NT2/D1 (cell line): Measurements from ENCODE around the gene PDCD7.

Experiments used
- DNase-seq: peaks from one replicate; pipeline ENCODE4 v3.0.0-alpha.2; 2011; ENCODE audit warnings: low read depth, low spot score
- H3K27me3 ChIP-seq: 2 replicates; pipeline ENCODE4 v1.6.0; 2011; ENCODE audit warnings: mild to moderate bottlenecking; ENCODE audit not compliant: insufficient read length, insufficient read depth
- H3K36me3 ChIP-seq: 2 replicates; pipeline ENCODE4 v1.6.1; 2011; ENCODE audit warnings: mild to moderate bottlenecking, low read length, mixed read lengths; ENCODE audit not compliant: insufficient read depth, insufficient read length
- H3K4me1 ChIP-seq: 2 replicates; pipeline ENCODE4 v1.5.1; 2011; ENCODE audit not compliant: insufficient read depth, insufficient read length
- H3K4me3 ChIP-seq: 2 replicates; pipeline ENCODE4 v1.5.1; 2011; ENCODE audit warnings: low read depth; ENCODE audit not compliant: insufficient read length
- H3K9ac ChIP-seq: 2 replicates; pipeline ENCODE4 v1.6.0; 2011; ENCODE audit warnings: low read depth; ENCODE audit not compliant: insufficient read length
- H3K9me3 ChIP-seq: 2 replicates; pipeline ENCODE4 v1.5.1; 2011; ENCODE audit warnings: mild to moderate bottlenecking, low read length; ENCODE audit not compliant: insufficient read depth
- SUZ12 ChIP-seq: IDR thresholded peaks from 2 replicates; pipeline ENCODE4 v1.6.1; 2011; ENCODE audit not compliant: insufficient read length, insufficient read depth; ENCODE audit errors: extremely low read depth
- YY1 ChIP-seq: IDR thresholded peaks from 2 replicates; pipeline ENCODE4 v1.6.1; 2011; ENCODE audit not compliant: insufficient read length, insufficient read depth
- ZNF274 ChIP-seq: IDR thresholded peaks from 2 replicates; pipeline ENCODE4 v1.6.1; 2011; ENCODE audit warnings: mild to moderate bottlenecking, low read depth, low read length

Gene PDCD7

DNA sequence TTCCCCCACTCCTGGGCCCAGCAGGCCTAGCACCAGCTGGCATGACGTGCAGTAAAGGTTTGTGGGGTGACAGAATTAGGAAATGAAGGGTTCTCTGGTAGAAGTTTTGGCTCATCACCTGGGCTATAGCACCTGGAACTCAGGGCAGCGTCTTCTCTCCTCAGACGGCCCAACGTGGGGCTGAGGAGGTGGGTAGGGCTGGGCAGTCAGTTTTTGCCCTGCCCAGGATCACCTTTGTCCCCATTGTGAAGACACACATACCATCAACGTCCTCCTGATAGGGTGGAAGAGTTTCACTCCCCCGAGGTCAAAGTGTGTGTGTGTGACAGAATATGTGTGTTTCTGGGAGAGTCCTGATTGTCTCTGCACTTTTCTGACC lies 45.0 kb downstream of the PDCD7 start:
- H3K4me3 ChIP-seq = no peak overlapping the region
- no peak overlapping the region for H3K9ac ChIP-seq
- DNase-seq = no peak
- H3K36me3 ChIP-seq = no peaks in the 10 kb centered on the region
- no peaks in the 10 kb centered on the region for H3K9me3 ChIP-seq
- H3K4me1 ChIP-seq = peaks cover 38% of the 10 kb centered on the region
- H3K27me3 ChIP-seq = no peaks in the 10 kb centered on the region
- TF ChIP-seq YY1 (no peak), ZNF274 (no peak), SUZ12 (no peak)

DNA sequence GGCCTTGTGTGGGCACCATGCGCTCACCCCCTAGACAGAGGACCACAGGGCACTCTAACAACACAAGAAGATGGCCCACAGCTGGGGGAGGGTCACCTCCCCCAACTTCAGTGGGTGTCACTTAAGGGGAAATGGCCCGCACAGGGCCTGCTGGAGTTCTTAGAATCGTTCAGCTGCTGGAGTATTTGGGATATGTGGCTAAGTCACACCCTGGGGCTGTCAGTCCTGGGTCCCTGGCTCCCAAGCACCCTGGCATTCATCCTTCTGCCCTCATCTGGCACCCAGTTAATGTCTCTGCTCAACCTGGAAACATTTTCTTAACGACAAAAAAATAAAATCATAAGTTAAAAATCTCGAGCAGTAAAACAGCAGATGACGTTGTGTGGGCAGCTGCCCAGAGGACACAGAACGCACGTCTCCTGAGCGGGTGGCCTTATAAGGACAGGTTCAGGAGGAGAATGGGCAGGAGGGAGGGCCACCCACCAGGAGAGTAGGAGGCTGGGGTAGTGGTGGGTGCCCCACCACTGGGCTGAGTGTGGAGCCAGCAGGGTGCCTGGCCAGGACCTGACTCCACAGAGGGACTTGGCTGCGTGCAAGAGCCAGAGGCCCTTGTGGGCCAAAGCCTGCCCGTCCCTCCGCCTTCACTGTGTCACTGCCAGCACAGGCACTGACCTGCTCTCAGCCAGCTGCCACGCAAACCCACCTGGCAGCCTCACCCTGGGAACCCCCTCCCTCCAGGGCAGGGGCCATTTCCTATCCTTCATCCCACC lies 45.5 kb downstream of the PDCD7 start:
- H3K9me3 ChIP-seq = no peaks in the 10 kb centered on the region
- DNase-seq = no peak
- peak overlapping the region; percentile 22 for H3K9ac ChIP-seq
- no peak overlapping the region for H3K4me3 ChIP-seq
- peaks cover 41% of the 10 kb centered on the region for H3K4me1 ChIP-seq
- TF ChIP-seq SUZ12 = no peak
- no peak for TF ChIP-seq ZNF274
- no peak for TF ChIP-seq YY1
- no peaks in the 10 kb centered on the region for H3K36me3 ChIP-seq
- no peaks in the 10 kb centered on the region for H3K27me3 ChIP-seq

DNA sequence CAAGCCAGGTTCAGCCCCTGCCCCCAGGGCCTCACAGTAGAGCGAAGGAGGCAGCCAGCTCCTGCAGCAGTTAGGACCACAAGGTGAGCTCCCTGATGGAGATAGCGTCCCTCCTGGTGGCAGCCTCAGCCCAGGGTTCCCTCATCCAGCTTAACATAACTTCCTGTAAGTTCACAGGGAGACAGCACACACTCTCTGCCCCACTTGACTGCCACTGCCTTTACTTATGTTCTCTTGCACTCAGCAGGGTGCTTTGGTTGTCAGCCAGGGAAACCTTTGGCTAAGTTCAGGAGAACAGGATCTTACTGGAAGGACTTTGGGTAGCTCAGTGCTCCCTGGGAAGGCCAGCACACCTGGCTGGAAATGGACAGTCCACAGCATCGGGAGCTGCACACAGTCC lies 46.2 kb downstream of the PDCD7 start:
- Histone ChIP-seq H3K9ac (peak overlapping the region; percentile 22), H3K4me1 (peaks cover 45% of the 10 kb centered on the region), H3K36me3 (no peaks in the 10 kb centered on the region), H3K4me3 (no peak overlapping the region), H3K9me3 (no peaks in the 10 kb centered on the region), H3K27me3 (no peaks in the 10 kb centered on the region)
- no peak for DNase-seq
- TF ChIP-seq ZNF274 (no peak), SUZ12 (no peak), YY1 (no peak)

DNA sequence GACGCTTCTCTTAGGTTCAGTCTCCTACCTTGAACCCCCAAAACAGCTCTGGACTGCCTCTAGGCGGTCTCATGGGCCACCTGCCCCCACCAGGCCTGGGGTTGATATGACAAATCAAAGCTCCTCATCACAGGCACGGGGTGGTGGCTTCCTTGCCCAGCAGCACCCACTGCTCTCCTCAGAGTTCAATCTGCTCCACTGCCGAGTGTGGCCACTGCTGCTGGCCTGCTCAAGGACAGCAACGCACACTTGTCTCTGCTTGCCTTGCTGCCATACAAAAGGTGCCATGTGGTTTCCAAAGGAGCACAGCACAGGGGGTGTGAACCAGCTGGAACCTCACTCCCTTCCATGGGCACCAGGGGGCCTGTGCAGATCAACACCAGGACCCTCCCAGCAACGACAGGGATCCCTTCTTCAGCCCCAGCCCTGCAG lies 46.9 kb downstream of the PDCD7 start:
- DNase-seq = no peak
- H3K4me3 ChIP-seq = no peak overlapping the region
- no peaks in the 10 kb centered on the region for H3K36me3 ChIP-seq
- H3K9ac ChIP-seq = no peak overlapping the region
- no peaks in the 10 kb centered on the region for H3K27me3 ChIP-seq
- H3K9me3 ChIP-seq = no peaks in the 10 kb centered on the region
- TF ChIP-seq SUZ12 (no peak), YY1 (no peak), ZNF274 (no peak)
- H3K4me1 ChIP-seq = peaks cover 53% of the 10 kb centered on the region

DNA sequence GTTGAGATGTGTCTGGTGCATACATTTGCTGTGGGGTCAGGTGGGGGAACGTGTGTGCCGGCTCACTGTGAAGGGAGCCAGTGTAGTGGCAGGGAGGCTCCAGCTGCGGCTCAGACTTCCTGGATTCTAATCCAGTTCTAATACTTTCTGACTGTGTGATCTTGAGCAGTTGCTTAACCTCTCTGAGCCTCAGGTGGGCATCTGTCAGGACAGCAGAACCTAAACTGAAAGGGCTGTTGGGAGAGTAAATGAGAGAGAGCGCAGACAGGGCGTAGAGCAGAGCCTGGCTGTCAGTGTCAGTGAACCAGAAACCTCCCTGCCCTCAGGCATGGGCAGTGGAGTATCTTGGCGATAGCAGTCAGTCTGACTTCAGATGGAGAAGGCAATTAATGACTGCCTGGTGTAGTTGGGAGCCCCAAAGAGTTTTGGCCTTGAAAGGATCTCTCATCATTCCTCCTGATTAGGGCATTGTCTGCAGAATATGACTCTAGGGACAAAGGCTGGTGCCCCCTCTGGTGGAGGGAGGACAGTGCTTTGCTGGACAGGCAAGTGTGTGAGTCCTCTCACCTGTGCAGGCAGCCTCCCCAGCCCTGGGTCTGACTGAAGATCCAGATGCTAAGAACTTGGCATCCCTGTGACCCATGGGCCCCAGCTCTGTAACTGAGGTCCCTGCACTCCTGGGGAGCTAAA lies 47.5 kb downstream of the PDCD7 start:
- no peak for DNase-seq
- no peaks in the 10 kb centered on the region for H3K36me3 ChIP-seq
- H3K9ac ChIP-seq = no peak overlapping the region
- TF ChIP-seq YY1 (no peak), SUZ12 (no peak), ZNF274 (no peak)
- no peak overlapping the region for H3K4me3 ChIP-seq
- H3K27me3 ChIP-seq = no peaks in the 10 kb centered on the region
- H3K9me3 ChIP-seq = no peaks in the 10 kb centered on the region
- H3K4me1 ChIP-seq = peaks cover 57% of the 10 kb centered on the region

DNA sequence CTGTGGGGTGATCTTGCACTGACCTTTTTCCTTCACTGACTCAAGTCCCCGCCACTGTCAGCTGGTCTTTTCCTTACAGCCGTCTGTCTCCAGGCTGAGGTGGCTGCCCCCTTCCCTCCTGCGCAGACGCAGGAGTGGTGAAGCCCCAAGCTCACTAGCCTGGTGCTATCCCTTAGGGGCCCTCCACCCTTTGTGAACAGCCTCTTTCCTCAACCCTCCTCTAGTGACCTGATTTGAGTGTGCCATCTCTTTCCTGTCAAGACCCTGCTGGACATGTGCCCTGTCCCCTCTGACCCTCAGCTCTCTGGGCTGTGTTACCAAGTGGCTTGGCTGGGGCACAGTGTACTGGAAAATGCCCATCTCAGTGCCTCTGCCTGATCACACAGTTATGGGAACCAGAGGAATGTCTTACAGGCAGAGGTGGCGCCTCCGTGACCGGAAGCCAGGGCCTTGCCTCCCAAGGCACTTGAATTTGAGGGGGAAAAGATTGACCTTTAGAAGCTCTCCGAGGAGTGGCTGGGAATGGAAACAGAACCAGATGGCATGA lies 48.3 kb downstream of the PDCD7 start:
- no peak overlapping the region for H3K4me3 ChIP-seq
- peaks cover 59% of the 10 kb centered on the region for H3K4me1 ChIP-seq
- no peak for TF ChIP-seq SUZ12
- TF ChIP-seq ZNF274 = no peak
- TF ChIP-seq YY1 = no peak
- H3K9me3 ChIP-seq = no peaks in the 10 kb centered on the region
- no peak for DNase-seq
- peak overlapping the region; percentile 24 for H3K9ac ChIP-seq
- H3K36me3 ChIP-seq = no peaks in the 10 kb centered on the region
- H3K27me3 ChIP-seq = no peaks in the 10 kb centered on the region
